ENCODE measurements around the gene EARS2.

EARS2 gene

DNA sequence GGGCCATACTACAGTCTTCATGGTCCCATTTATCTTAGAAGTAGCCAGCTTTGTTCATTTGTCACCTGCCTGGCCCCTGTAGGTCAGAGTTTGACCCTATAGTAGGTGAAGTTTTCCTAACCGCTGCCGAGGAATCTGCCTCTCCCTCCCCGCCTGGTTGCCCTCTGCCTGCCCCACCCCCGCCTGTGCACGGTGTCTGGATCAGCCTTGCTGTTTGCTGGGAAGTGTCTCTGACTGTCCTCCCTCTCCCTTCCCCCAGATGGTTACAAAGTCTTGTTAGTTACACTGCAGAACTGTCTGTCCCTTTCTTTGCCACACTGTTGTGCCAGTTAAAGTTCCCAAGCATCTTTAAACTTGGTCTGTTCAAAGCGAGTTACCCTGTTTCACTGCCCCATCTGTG lies 6.0 kb upstream of the EARS2 start:
- TF ChIP-seq, protein P1, sequence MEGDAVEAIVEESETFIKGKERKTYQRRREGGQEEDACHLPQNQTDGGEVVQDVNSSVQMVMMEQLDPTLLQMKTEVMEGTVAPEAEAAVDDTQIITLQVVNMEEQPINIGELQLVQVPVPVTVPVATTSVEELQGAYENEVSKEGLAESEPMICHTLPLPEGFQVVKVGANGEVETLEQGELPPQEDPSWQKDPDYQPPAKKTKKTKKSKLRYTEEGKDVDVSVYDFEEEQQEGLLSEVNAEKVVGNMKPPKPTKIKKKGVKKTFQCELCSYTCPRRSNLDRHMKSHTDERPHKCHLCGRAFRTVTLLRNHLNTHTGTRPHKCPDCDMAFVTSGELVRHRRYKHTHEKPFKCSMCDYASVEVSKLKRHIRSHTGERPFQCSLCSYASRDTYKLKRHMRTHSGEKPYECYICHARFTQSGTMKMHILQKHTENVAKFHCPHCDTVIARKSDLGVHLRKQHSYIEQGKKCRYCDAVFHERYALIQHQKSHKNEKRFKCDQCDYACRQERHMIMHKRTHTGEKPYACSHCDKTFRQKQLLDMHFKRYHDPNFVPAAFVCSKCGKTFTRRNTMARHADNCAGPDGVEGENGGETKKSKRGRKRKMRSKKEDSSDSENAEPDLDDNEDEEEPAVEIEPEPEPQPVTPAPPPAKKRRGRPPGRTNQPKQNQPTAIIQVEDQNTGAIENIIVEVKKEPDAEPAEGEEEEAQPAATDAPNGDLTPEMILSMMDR (IDR thresholded peaks at IDR 0.05; ENCODE audit: low read length) = no peak
- no peak for TF ChIP-seq EZH2 (optimal IDR thresholded peaks at IDR 0.05; ENCODE audit: low read depth, low read length)
- TF ChIP-seq EZH2phosphoT487 (IDR thresholded peaks at IDR 0.05; ENCODE audit: low read length) = no peak
- H3K4me3 ChIP-seq (ENCODE audit: low read length) = no peak overlapping the region
- H3K27me3 ChIP-seq (replicated peaks; ENCODE audit: insufficient read depth, low read length) = no peaks in the 10 kb centered on the region
- no peak overlapping the region for H2AFZ ChIP-seq (ENCODE audit: low read length)
- DNase-seq = no peak
- H3K4me2 ChIP-seq (ENCODE audit: low read depth, low read length) = no peak overlapping the region
- peaks cover 33% of the 10 kb centered on the region for H3K79me2 ChIP-seq (ENCODE audit: low read length)
- no peaks in the 10 kb centered on the region for H3K9me2 ChIP-seq (replicated peaks; ENCODE audit: insufficient read depth, low read length)
- H4K20me1 ChIP-seq (ENCODE audit: insufficient read depth, low read length) = no peaks in the 10 kb centered on the region
- peaks cover 8% of the 10 kb centered on the region for H3K36me3 ChIP-seq (replicated peaks; ENCODE audit: insufficient read depth, low read length)
- H3K9ac ChIP-seq (ENCODE audit: low read length) = no peak overlapping the region
- H3K27ac ChIP-seq (ENCODE audit: low read length) = no peak overlapping the region
- H3K4me1 ChIP-seq (ENCODE audit: low read length) = 0 out of 2 replicates have a peak, but pooled peaks cover 5% of the 10 kb centered on the region
- H3K9me3 ChIP-seq (replicated peaks; ENCODE audit: insufficient read depth, low read length) = no peaks in the 10 kb centered on the region
- H3F3A ChIP-seq (ENCODE audit: insufficient read depth, low read length) = no peaks in the 10 kb centered on the region

DNA sequence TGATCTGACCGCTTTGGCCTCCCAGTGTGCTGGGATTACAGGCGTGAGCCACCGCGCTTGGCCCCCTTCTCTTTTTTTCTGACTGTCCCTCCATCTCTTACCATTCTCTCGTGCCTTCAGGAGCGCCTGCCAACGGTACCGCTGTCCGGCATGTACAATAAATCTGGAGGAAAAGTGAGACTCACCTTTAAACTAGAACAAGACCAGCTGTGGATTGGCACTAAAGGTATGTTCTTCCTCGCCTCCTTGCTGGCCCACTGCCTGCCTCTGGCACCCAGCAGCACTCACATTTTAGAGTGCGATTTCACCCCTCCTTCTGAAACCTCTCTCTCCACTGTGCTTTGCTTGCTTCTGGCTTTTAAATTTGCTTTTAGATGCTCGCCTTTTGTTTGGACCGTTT lies 5.4 kb upstream of the EARS2 start:
- Histone ChIP-seq H2AFZ (ENCODE audit: low read length) (no peak overlapping the region), H3K9me3 (replicated peaks; ENCODE audit: insufficient read depth, low read length) (no peaks in the 10 kb centered on the region), H3K36me3 (replicated peaks; ENCODE audit: insufficient read depth, low read length) (peaks cover 8% of the 10 kb centered on the region), H3K4me1 (ENCODE audit: low read length) (0 out of 2 replicates have a peak, but pooled peaks cover 5% of the 10 kb centered on the region), H4K20me1 (ENCODE audit: insufficient read depth, low read length) (no peaks in the 10 kb centered on the region), H3K79me2 (ENCODE audit: low read length) (peaks cover 39% of the 10 kb centered on the region), H3K9me2 (replicated peaks; ENCODE audit: insufficient read depth, low read length) (no peaks in the 10 kb centered on the region), H3K27ac (ENCODE audit: low read length) (no peak overlapping the region), H3K27me3 (replicated peaks; ENCODE audit: insufficient read depth, low read length) (no peaks in the 10 kb centered on the region), H3F3A (ENCODE audit: insufficient read depth, low read length) (no peaks in the 10 kb centered on the region), H3K4me2 (ENCODE audit: low read depth, low read length) (no peak overlapping the region), H3K4me3 (ENCODE audit: low read length) (no peak overlapping the region), H3K9ac (ENCODE audit: low read length) (no peak overlapping the region)
- no peak for TF ChIP-seq EZH2phosphoT487 (IDR thresholded peaks at IDR 0.05; ENCODE audit: low read length)
- TF ChIP-seq, protein P1 (IDR thresholded peaks at IDR 0.05; ENCODE audit: low read length) = no peak
- TF ChIP-seq EZH2 (optimal IDR thresholded peaks at IDR 0.05; ENCODE audit: low read depth, low read length) = no peak
- no peak for DNase-seq

DNA sequence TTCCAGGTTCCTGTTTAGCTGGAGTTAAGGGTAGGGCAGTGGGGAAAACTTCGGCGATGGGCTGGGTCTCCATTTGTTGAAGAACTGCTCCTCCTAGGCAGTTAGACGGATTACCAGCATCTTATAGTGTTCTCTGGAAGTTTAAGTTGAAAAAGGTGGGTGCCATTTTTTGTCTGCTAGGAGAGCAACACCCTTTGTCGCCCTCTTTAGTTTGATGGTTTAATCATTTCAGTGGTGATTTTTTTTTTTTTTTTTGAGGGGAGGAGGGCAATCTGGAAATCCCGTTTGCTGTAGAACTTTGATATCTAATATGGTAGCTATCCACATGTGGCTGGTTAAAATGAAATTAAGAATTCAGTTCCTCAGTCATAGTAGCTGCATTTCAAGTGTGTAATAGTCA lies 4.4 kb upstream of the EARS2 start:
- 0 out of 2 replicates have a peak, but pooled peaks cover 5% of the 10 kb centered on the region for H3K4me1 ChIP-seq (ENCODE audit: low read length)
- DNase-seq = no peak
- peaks cover 8% of the 10 kb centered on the region for H3K36me3 ChIP-seq (replicated peaks; ENCODE audit: insufficient read depth, low read length)
- no peak overlapping the region for H3K27ac ChIP-seq (ENCODE audit: low read length)
- no peak overlapping the region for H3K4me3 ChIP-seq (ENCODE audit: low read length)
- TF ChIP-seq, protein P1 (IDR thresholded peaks at IDR 0.05; ENCODE audit: low read length) = no peak
- TF ChIP-seq EZH2 (optimal IDR thresholded peaks at IDR 0.05; ENCODE audit: low read depth, low read length) = no peak
- TF ChIP-seq EZH2phosphoT487 (IDR thresholded peaks at IDR 0.05; ENCODE audit: low read length) = no peak
- H3F3A ChIP-seq (ENCODE audit: insufficient read depth, low read length) = peaks cover 4% of the 10 kb centered on the region
- H3K9ac ChIP-seq (ENCODE audit: low read length) = no peak overlapping the region
- H3K27me3 ChIP-seq (replicated peaks; ENCODE audit: insufficient read depth, low read length) = no peaks in the 10 kb centered on the region
- no peaks in the 10 kb centered on the region for H3K9me2 ChIP-seq (replicated peaks; ENCODE audit: insufficient read depth, low read length)
- no peaks in the 10 kb centered on the region for H3K9me3 ChIP-seq (replicated peaks; ENCODE audit: insufficient read depth, low read length)
- no peak overlapping the region for H2AFZ ChIP-seq (ENCODE audit: low read length)
- H3K4me2 ChIP-seq (ENCODE audit: low read depth, low read length) = no peak overlapping the region
- no peaks in the 10 kb centered on the region for H4K20me1 ChIP-seq (ENCODE audit: insufficient read depth, low read length)
- H3K79me2 ChIP-seq (ENCODE audit: low read length) = peaks cover 43% of the 10 kb centered on the region
